SK-N-SH treated with all-trans-retinoic acid at 6 μM for 48 hours (cell line): Measurements from ENCODE around the gene CDKN1B.

Source experiments
- ARNTL ChIP-seq: fragments of 450-650 bp; formaldehyde crosslinking; IDR thresholded peaks from 2 replicates; pipeline ENCODE4 v1.5.0; 2020; ENCODE audit warnings: low read depth, mild to moderate bottlenecking, moderate library complexity, borderline replicate concordance
- OSR1 ChIP-seq: fragments of 250-450 bp; sonication (Bioruptor Pico); IDR thresholded peaks from 2 replicates; pipeline ENCODE4 v1.8.0; 2022; ENCODE audit warnings: moderate library complexity, mild to moderate bottlenecking, inconsistent platforms
- ZFP30 ChIP-seq: fragments of 450-650 bp; formaldehyde crosslinking; IDR thresholded peaks from 2 replicates; pipeline ENCODE4 v1.5.0; 2022; ENCODE audit warnings: mild to moderate bottlenecking, moderate library complexity

DNA sequence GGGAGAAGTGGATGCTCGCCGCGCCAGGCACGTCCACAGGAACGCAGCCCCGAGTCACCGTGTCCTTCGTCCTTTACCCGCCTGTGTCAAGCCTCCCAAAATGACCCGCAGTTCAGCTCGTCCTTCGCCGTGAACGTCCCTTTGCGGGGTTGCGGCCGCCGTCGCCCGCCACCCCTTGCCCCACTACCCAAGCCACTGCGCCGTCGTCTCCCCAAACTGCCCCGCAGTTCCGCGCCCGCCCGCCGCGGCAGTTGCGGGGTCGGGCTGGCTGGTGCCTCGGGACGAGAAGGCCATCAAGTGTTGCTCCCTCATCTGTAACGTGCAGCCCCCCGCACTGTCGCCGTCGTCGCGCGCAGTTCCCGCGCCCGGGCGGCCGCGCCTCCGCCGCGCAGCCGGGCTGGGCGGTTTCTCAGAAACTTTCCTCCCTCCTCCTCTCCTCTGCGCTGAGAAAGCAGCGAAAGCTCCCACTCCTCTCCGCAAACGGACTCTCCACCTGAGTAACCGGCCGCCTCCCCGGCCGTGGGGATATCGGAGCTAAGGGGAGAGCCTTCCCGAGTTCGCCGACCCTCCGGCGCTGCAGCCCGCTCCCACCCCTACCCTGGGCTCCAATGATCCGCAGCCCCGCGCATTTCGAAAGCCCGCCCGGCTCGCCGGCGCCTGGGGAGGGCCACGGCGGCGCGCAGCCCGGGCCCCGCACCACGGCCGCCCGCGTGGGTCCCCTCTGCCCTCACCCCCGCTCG lies 6.7 kb downstream of the CDKN1B start:
- TF ChIP-seq OSR1 (no peak), ZFP30 (CRISPR knock-in tag) (no peak), ARNTL (CRISPR knock-in tag) (no peak)
